A549 (cell line): Measurements from ENCODE around the gene MYO9A. TPM values are rescaled to one million over a fixed set of nuclear protein-coding genes. Genes with fewer than 3 reads are reported as not detected.
"Not testable (repeated sequence)": the region's sequence is repeated elsewhere in the genome, so short reads cannot be mapped to it uniquely, and the experiment has no call there.

Experiments used
- ATAC-seq, 2 experiments: fragments of 200-7000 bp in 1 of 2; fragments of >200 bp in 1 of 2; cut with Nextera tagmentation in 1 of 2; cut with Tn5 transposase in 1 of 2; 3 replicates each; pipeline versions ENCODE4 v1.8.0 to v1.9.1; 2018 to 2020; ENCODE audit warnings: mild to moderate bottlenecking in 1 of 2, moderate library complexity in 1 of 2
- CTCF ChIA-PET: fragments of 300-600 bp; sonication (Branson Sonifier 250); formaldehyde crosslinking; extraction: SDS; loops from one replicate; lab custom pipeline; 2021; ENCODE audit warnings: antibody characterized with exemption, inconsistent platforms; lab: Yijun Ruan, JAX
- POLR2A ChIA-PET: fragments of 350-600 bp; formaldehyde crosslinking; extraction: SDS; loops from one replicate; lab custom pipeline; 2021; ENCODE audit warnings: antibody characterized with exemption, inconsistent platforms; lab: Yijun Ruan, JAX
- DNase-seq, 2 experiments: peaks; one replicate each; pipeline versions ENCODE4 v3.0.0 to v3.0.0-alpha.2; 2011 to 2016; ENCODE audit warnings: low read depth in 1 of 2, low spot score in 1 of 2
- FAIRE-seq: peaks from 2 replicates; lab custom pipeline; 2011; peaks lifted over from hg19 to GRCh38; lab: Jason Lieb, UNC
- H3K27ac ChIP-seq, 2 experiments: fragments of >200 bp; sonication (Bioruptor Twin); formaldehyde crosslinking; 3 replicates each; pipeline ENCODE4 v1.5.1; 2016 to 2017
- H3K4me1 ChIP-seq: fragments of >200 bp; sonication (Bioruptor Twin); formaldehyde crosslinking; 3 replicates; pipeline ENCODE4 v1.6.1; 2016
- H3K4me2 ChIP-seq: fragments of >200 bp; sonication (Bioruptor Twin); formaldehyde crosslinking; 3 replicates; pipeline ENCODE4 v1.6.1; 2016
- H3K4me3 ChIP-seq: fragments of >200 bp; sonication (Bioruptor Twin); formaldehyde crosslinking; 3 replicates; pipeline ENCODE4 v1.5.1; 2016
- H3K9me3 ChIP-seq: fragments of >200 bp; sonication (Bioruptor Twin); formaldehyde crosslinking; 3 replicates; pipeline ENCODE4 v1.6.1; 2016
- ATOH8 ChIP-seq: fragments of 250-450 bp; sonication (Bioruptor Pico); IDR thresholded peaks from 2 replicates; pipeline ENCODE4 v1.5.0; 2020; ENCODE audit warnings: low read depth, mild to moderate bottlenecking, moderate library complexity
- BCL3 ChIP-seq: fragments of >200 bp; sonication (Bioruptor Twin); formaldehyde crosslinking; IDR thresholded peaks from 3 replicates; pipeline ENCODE4 v1.6.1; 2016
- CBX2 ChIP-seq: fragments of 200-600 bp; sonication (generic); IDR thresholded peaks from 2 replicates; pipeline ENCODE4 v1.6.1; 2016; ENCODE audit warnings: low read depth, mild to moderate bottlenecking, borderline replicate concordance
- CEBPB ChIP-seq, 2 experiments: fragments of >200 bp in 1 of 2; sonication (Bioruptor Twin) in 1 of 2; formaldehyde crosslinking in 1 of 2; IDR thresholded peaks; 2 replicates each; pipeline ENCODE4 v1.6.1; 2012 to 2016
- EHF ChIP-seq: fragments of 250-450 bp; sonication (Bioruptor Pico); IDR thresholded peaks from 2 replicates; pipeline ENCODE4 v1.5.0; 2020; ENCODE audit warnings: mild to moderate bottlenecking
- EP300 ChIP-seq, 2 experiments: fragments of >200 bp; sonication (Bioruptor Twin); formaldehyde crosslinking; IDR thresholded peaks; 2 replicates in 1 of 2; 3 replicates in 1 of 2; pipeline ENCODE4 v1.6.1; 2016 to 2017
- FOSL2 ChIP-seq, 2 experiments: fragments of 450-650 bp in 1 of 2; fragments of >200 bp in 1 of 2; sonication (Bioruptor Twin) in 1 of 2; formaldehyde crosslinking; IDR thresholded peaks; 2 replicates each; pipeline versions ENCODE4 v1.5.0 to v1.6.1; 2016 to 2020; ENCODE audit warnings: mild to moderate bottlenecking in 1 of 2, moderate library complexity in 1 of 2
- GATA3 ChIP-seq: IDR thresholded peaks from 2 replicates; pipeline ENCODE4 v1.6.1; 2012; ENCODE audit warnings: borderline replicate concordance
- HES2 ChIP-seq: fragments of >200 bp; sonication (Bioruptor Twin); formaldehyde crosslinking; IDR thresholded peaks from 2 replicates; pipeline ENCODE4 v1.6.1; 2016
- HOXB5 ChIP-seq: fragments of 250-450 bp; sonication (Bioruptor Pico); IDR thresholded peaks from 2 replicates; pipeline ENCODE4 v1.5.0; 2020; ENCODE audit warnings: mild to moderate bottlenecking, moderate library complexity
- JUN ChIP-seq, 2 experiments: fragments of >200 bp; sonication (Bioruptor Twin); formaldehyde crosslinking; IDR thresholded peaks; 2 replicates in 1 of 2; 3 replicates in 1 of 2; pipeline ENCODE4 v1.6.1; 2016 to 2017
- KDM1A ChIP-seq: fragments of 200-600 bp; sonication (generic); IDR thresholded peaks from 2 replicates; pipeline ENCODE4 v1.6.1; 2016; ENCODE audit warnings: low read depth, mild to moderate bottlenecking
- KDM5A ChIP-seq: fragments of 200-600 bp; sonication (generic); IDR thresholded peaks from 2 replicates; pipeline ENCODE4 v1.6.1; 2016; ENCODE audit warnings: antibody characterized with exemption, mild to moderate bottlenecking
- MAX ChIP-seq: IDR thresholded peaks from 2 replicates; pipeline ENCODE4 v1.6.1; 2012
- NR3C1 ChIP-seq: fragments of >200 bp; sonication (Bioruptor Twin); formaldehyde crosslinking; IDR thresholded peaks from 3 replicates; pipeline ENCODE4 v1.6.1; 2017
- PHF8 ChIP-seq: fragments of 200-600 bp; sonication (generic); IDR thresholded peaks from 2 replicates; pipeline ENCODE4 v1.6.1; 2016; ENCODE audit warnings: low read depth, mild to moderate bottlenecking, antibody characterized with exemption, moderate library complexity, borderline replicate concordance
- RARB ChIP-seq: fragments of 250-450 bp; sonication (Bioruptor Pico); IDR thresholded peaks from 2 replicates; pipeline ENCODE4 v1.8.0; 2021; ENCODE audit warnings: mild to moderate bottlenecking, moderate library complexity
- TFCP2L1 ChIP-seq: fragments of 250-450 bp; sonication (Bioruptor Pico); IDR thresholded peaks from 2 replicates; pipeline ENCODE4 v1.5.0; 2021; ENCODE audit warnings: mild to moderate bottlenecking
- USF2 ChIP-seq: fragments of 450-650 bp; IDR thresholded peaks from 2 replicates; pipeline ENCODE4 v1.6.1; 2014; ENCODE audit warnings: antibody characterized with exemption
- WGBS: methylation state at CpG from one replicate; pipeline ENCODE4 v1.1.6; 2017; ENCODE audit errors: missing lambda C conversion rate; 5-methylcytosine and 5-hydroxymethylcytosine counted together
- polyA plus RNA-seq, 4 experiments: library from polyadenylated mRNA; depleted of rRNA in 3 of 4; stranded (reverse); fragments of >200 nt; fragmentation: RNase III in 1 of 4; extraction: RNeasy Plus Mini Kit Qiagen cat#74134 plus additional on column Dnase treatment in 1 of 4; gene quantifications; 2 replicates in 3 of 4; 3 replicates in 1 of 4; pipeline ENCODE4 v1.2.3, GENCODE V29; 2011 to 2017

MYO9A gene
- polyA plus RNA-seq, 2 of the 4 experiments (the other 2 are of a cell fraction) = 5.9 to 21.9 TPM

DNA sequence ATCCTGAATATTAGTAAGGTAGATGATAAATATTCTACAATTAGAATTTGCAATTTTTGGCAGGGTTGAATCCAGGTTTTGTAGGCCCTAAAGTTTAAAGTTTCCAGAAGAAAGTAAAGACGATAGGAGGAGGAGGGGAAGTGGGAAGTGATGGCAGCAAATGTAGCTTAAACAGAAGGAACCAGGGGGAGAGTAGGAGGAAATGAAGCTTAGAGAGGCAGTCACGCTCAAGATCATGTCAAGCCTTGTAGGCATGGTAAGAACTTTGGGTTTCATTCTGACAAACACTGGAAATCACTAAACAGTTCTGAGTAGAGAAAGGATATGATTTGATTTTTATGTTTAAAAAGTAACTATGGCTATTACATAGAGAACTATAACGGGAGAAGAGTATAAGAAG, 243.7 kb downstream of the MYO9A start:
- WGBS = 93% methylated on average over 3 of the region's 3 CpGs
- Histone ChIP-seq H3K27ac (no peak overlapping the region), H3K9me3 (no peaks in the 10 kb centered on the region), H3K4me3 (no peak overlapping the region), H3K4me2 (no peak overlapping the region), H3K4me1 (no peaks in the 10 kb centered on the region)
- ATAC-seq (no peak), DNase-seq (no peak), FAIRE-seq (peak; percentile 56)
- ChIA-PET POLR2A (no interaction called here), CTCF (interaction anchor here (2.0 kb wide), 1 partner anchor 23 kb away, joined by 5 read pairs; no protein-coding TSS in a partner anchor)
- TF ChIP-seq RARB (CRISPR knock-in tag) = no peak

- POLR2A ChIA-PET, FAIRE-seq, DNase-seq, H3K4me1 ChIP-seq, H3K27ac ChIP-seq, H3K4me2 ChIP-seq, ATAC-seq, H3K4me3 ChIP-seq, H3K9me3 ChIP-seq: not testable (repeated sequence)
- CTCF ChIA-PET = interaction anchor here (0.9 kb wide), 1 partner anchor 298 kb away, joined by 3 read pairs; no protein-coding TSS in a partner anchor
- 96% methylated on average over 4 of the region's 4 CpGs for WGBS
Observed at GRCh38 chr15:71858232-71858631, 259.7 kb downstream of the MYO9A start.

DNA sequence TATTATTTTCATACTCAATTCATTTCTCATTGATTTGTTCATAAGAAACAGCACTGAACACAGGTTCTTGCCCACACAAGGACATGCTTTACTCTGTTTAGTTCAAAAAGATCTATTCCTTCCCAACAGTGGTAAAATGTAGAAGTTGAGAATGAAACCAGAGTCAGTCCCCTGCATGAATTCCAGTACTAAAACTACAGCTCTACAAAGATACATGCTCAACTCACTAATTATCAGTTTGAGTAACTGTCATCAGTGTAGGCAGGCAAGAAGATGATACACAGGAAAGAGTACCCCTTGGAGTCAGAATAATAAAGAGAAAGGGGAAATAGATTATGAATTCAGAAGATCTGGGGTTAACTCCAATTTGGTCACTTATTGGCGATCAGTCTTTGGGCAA, 264.4 kb downstream of the MYO9A start:
- WGBS = 92% methylated on average over 1 of the region's 1 CpG
- CTCF ChIA-PET = interaction anchor here (0.7 to 5.1 kb wide), 4 partner anchors 16 to 109 kb away, joined by 3 to 22 read pairs (median 4); no protein-coding TSS in a partner anchor
- Histone ChIP-seq H3K27ac (no peak overlapping the region), H3K4me3 (no peak overlapping the region), H3K4me1 (no peaks in the 10 kb centered on the region), H3K9me3 (no peaks in the 10 kb centered on the region), H3K4me2 (no peak overlapping the region)
- POLR2A ChIA-PET = no interaction called here
- FAIRE-seq = peak; percentile 67
- TF ChIP-seq MAX (no peak), JUN (IDR thresholded peaks at IDR 0.05) (no peak), CEBPB (IDR thresholded peaks at IDR 0.05) (no peak), HOXB5 (CRISPR knock-in tag) (no peak), TFCP2L1 (CRISPR knock-in tag) (no peak), KDM5A (no peak), ATOH8 (CRISPR knock-in tag) (no peak), GATA3 (no peak), CBX2 (no peak), PHF8 (no peak), NR3C1 (no peak), EHF (CRISPR knock-in tag) (no peak), FOSL2 (IDR thresholded peaks at IDR 0.05) (no peak), FOSL2 (CRISPR knock-in tag; IDR thresholded peaks at IDR 0.05) (no peak), EP300 (IDR thresholded peaks at IDR 0.05) (no peak), BCL3 (no peak), USF2 (no peak), KDM1A (no peak), HES2 (no peak)
- TF ChIP-seq, all 56 proteins: peak for 0
- no peak for ATAC-seq
- DNase-seq = no peak
